Lung (tissue), 12 donors: ENCODE measurements around the gene CFAP45. TPM values are rescaled to one million over a fixed set of nuclear protein-coding genes. Genes with fewer than 3 reads are reported as not detected.

Experiments
- ATAC-seq: fragments of 200-7000 bp; cut with Tn5 transposase; one replicate; pipeline ENCODE4 v1.9.1; 2020; ENCODE audit warnings: moderate number of reproducible peaks; ENCODE audit not compliant: insufficient read depth, low FRiP score
- DNase-seq, 3 donors: peaks; one replicate each; pipeline ENCODE4 v3.0.0-alpha.2; 2013 to 2017
- H3K27ac ChIP-seq, 2 donors: one replicate each; pipeline ENCODE4 v1.5.1; 2013; ENCODE audit warnings: mild to moderate bottlenecking in 2 of 2, moderate library complexity in 2 of 2, control low read depth in 1 of 2, inconsistent platforms in 1 of 2, low read depth in 1 of 2, low read length in 1 of 2
- H3K27me3 ChIP-seq, 3 donors: one replicate each; pipeline ENCODE4 v1.5.1; 2013; ENCODE audit warnings: low read length in 2 of 3; ENCODE audit not compliant: control insufficient read depth in 3 of 3, insufficient read depth in 3 of 3
- H3K36me3 ChIP-seq, 4 donors: one replicate each; pipeline ENCODE4 v1.5.1; 2013; ENCODE audit warnings: low read length in 4 of 4, mild to moderate bottlenecking in 1 of 4, moderate library complexity in 1 of 4; ENCODE audit not compliant: control insufficient read depth in 4 of 4, insufficient read depth in 4 of 4
- H3K4me1 ChIP-seq, 5 donors: one replicate each; pipeline ENCODE4 v1.5.1; 2013; ENCODE audit warnings: low read length in 5 of 5, mild to moderate bottlenecking in 2 of 5, moderate library complexity in 1 of 5; ENCODE audit not compliant: control insufficient read depth in 5 of 5, insufficient read depth in 5 of 5
- H3K4me3 ChIP-seq: one replicate; pipeline ENCODE4 v1.5.1; 2013; ENCODE audit warnings: mild to moderate bottlenecking, control low read depth, moderate library complexity
- H3K9ac ChIP-seq, 2 donors: one replicate each; pipeline ENCODE4 v1.5.1; 2013; ENCODE audit warnings: low read length in 2 of 2, control low read depth in 1 of 2; ENCODE audit not compliant: insufficient read depth in 1 of 2
- H3K9me3 ChIP-seq, 4 donors: one replicate each; pipeline ENCODE4 v1.5.1; 2013; ENCODE audit warnings: low read length in 3 of 4, mild to moderate bottlenecking in 1 of 4, moderate library complexity in 1 of 4; ENCODE audit not compliant: control insufficient read depth in 4 of 4, insufficient read depth in 3 of 4
- WGBS, 2 donors: extraction: QIAGEN DNeasy Blood & Tissue Kit; methylation state at CpG; one replicate each; pipeline ENCODE4 v1.1.7; 2013; 5-methylcytosine and 5-hydroxymethylcytosine counted together
- polyA plus RNA-seq, 2 donors: library from polyadenylated mRNA; stranded (reverse); fragments of 200-250 nt; gene quantifications; one replicate each; pipeline ENCODE4 v1.2.1, GENCODE V29; 2013
- total RNA-seq, 2 donors: library from RNA; depleted of rRNA in 1 of 2; stranded (reverse); fragments of >200 nt in 1 of 2; gene quantifications; one replicate each; pipeline ENCODE4 v1.2.1, GENCODE V29; 2014 to 2021
- TF ChIP-seq, protein P1 (sequence below): IDR thresholded peaks from 2 replicates; pipeline ENCODE4 v1.5.1; 2012; ENCODE audit warnings: mild to moderate bottlenecking; ENCODE audit errors: control extremely low read depth, extremely low read depth
- donor health status: control.
- donor health status: control.
- donor health status: Bipolar disorder and iron deficiency.
- donor health status: healthy.
- donor health status: DM: yes; HTN: yes; CAD: no.

CFAP45 gene
- total and polyA plus RNA-seq, 4 donors = 9.4 to 29.5 (median 13.1) TPM

- Histone ChIP-seq H3K36me3 (peaks cover 0 to 6% (median 0%) of the 10 kb centered on the region in 4 donors), H3K4me1 (peaks cover 0 to 16% (median 0%) of the 10 kb centered on the region in 5 donors), H3K4me3 (no peak overlapping the region), H3K27me3 (no peaks in the 10 kb centered on the region), H3K9me3 (no peaks in the 10 kb centered on the region), H3K9ac (no peak overlapping the region), H3K27ac (no peak overlapping the region)
- TF ChIP-seq, protein P1, sequence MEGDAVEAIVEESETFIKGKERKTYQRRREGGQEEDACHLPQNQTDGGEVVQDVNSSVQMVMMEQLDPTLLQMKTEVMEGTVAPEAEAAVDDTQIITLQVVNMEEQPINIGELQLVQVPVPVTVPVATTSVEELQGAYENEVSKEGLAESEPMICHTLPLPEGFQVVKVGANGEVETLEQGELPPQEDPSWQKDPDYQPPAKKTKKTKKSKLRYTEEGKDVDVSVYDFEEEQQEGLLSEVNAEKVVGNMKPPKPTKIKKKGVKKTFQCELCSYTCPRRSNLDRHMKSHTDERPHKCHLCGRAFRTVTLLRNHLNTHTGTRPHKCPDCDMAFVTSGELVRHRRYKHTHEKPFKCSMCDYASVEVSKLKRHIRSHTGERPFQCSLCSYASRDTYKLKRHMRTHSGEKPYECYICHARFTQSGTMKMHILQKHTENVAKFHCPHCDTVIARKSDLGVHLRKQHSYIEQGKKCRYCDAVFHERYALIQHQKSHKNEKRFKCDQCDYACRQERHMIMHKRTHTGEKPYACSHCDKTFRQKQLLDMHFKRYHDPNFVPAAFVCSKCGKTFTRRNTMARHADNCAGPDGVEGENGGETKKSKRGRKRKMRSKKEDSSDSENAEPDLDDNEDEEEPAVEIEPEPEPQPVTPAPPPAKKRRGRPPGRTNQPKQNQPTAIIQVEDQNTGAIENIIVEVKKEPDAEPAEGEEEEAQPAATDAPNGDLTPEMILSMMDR = no peak
- ATAC-seq (no peak), DNase-seq (no peak)
- 59 to 65% methylated on average over 3 of the region's 3 CpGs for WGBS, 2 donors
Measured at GRCh38 chr1:159835356-159835755, 64.6 kb downstream of the CFAP45 start.

DNA sequence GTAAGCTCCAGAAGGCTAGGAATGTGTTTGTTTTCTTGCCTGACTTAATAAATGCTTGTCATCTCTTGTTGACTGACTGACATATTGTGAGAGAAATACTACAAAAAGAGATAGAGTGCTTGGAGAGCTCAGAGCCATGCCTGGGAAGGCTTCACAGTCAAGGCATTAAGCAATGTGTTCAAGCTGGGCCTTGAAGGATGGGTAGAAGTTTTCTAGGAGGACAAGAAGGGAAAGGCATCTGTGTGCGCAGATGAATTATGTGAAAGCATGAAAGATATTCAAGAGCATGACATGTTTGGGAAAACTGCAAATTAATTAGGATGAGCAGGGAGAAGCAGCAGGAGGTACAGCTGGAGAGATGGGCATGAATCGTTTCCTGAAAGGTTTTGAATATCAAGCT lies 67.7 kb downstream of the CFAP45 start:
- Histone ChIP-seq H3K36me3 (peaks cover 0 to 6% (median 0%) of the 10 kb centered on the region in 4 donors), H3K27me3 (no peaks in the 10 kb centered on the region), H3K9me3 (no peaks in the 10 kb centered on the region), H3K9ac (no peak overlapping the region), H3K4me1 (peaks cover 0 to 19% (median 0%) of the 10 kb centered on the region in 5 donors), H3K4me3 (no peak overlapping the region), H3K27ac (no peak overlapping the region)
- TF ChIP-seq, protein P1 = no peak
- ATAC-seq = no peak
- no peak for DNase-seq
- WGBS, 2 donors = 91 to 98% methylated on average over 2 of the region's 2 CpGs

- Histone ChIP-seq H3K27ac (no peak overlapping the region), H3K4me3 (no peak overlapping the region), H3K9ac (no peak overlapping the region), H3K27me3 (no peaks in the 10 kb centered on the region), H3K36me3 (peaks cover 0 to 6% (median 0%) of the 10 kb centered on the region in 4 donors), H3K9me3 (no peaks in the 10 kb centered on the region), H3K4me1 (peaks cover 0 to 19% (median 0%) of the 10 kb centered on the region in 5 donors)
- peak in 2 of 3 donors; percentile 50 to 60 for DNase-seq
- TF ChIP-seq, protein P1 = no peak
- ATAC-seq = no peak
- 62 to 80% methylated on average over 7 of the region's 7 CpGs for WGBS, 2 donors
Measured at GRCh38 chr1:159831412-159832141, 68.4 kb downstream of the CFAP45 start.

GRCh38 chr1:159830722-159831121 lies 69.2 kb downstream of the CFAP45 start:
- DNase-seq = no peak
- no peak for ATAC-seq
- no peak overlapping the region for H3K9ac ChIP-seq
- no peaks in the 10 kb centered on the region for H3K9me3 ChIP-seq
- TF ChIP-seq, protein P1 = no peak
- no peaks in the 10 kb centered on the region for H3K27me3 ChIP-seq
- H3K27ac ChIP-seq = no peak overlapping the region
- peaks cover 0 to 4% (median 0%) of the 10 kb centered on the region in 4 donors for H3K36me3 ChIP-seq
- peaks cover 0 to 22% (median 0%) of the 10 kb centered on the region in 5 donors for H3K4me1 ChIP-seq
- 74 to 85% methylated on average over 8 of the region's 8 CpGs for WGBS, 2 donors
- no peak overlapping the region for H3K4me3 ChIP-seq
